HCT116 (cell line): ENCODE results near the gene AGPS. TPM values are rescaled to one million over a fixed set of nuclear protein-coding genes. Genes with fewer than 3 reads are reported as not detected.
"Not testable (repeated sequence)": the region's sequence is repeated elsewhere in the genome, so short reads cannot be mapped to it uniquely, and the experiment has no call there.

Source experiments
- ATAC-seq: fragments of 200-7000 bp; cut with Tn5 transposase; 2 replicates; pipeline ENCODE4 v1.9.1; 2020; ENCODE audit warnings: mild to moderate bottlenecking, moderate library complexity
- BruUV-seq: library from RNA; stranded (reverse); fragments of 400-500 nt; replicated peaks from 2 replicates; lab custom pipeline; 2021; lab: Mats Ljungman, UMichigan
- CTCF ChIA-PET: fragments of 300-600 bp; sonication (Branson Sonifier 250); formaldehyde crosslinking; loops from one replicate; lab custom pipeline; 2021; ENCODE audit warnings: antibody characterized with exemption; lab: Charles Lee
- POLR2A ChIA-PET: fragments of 300-600, 350-600 bp; sonication (Branson Sonifier 250); formaldehyde crosslinking; loops from one replicate; lab custom pipeline; 2021; ENCODE audit warnings: antibody characterized with exemption; lab: Charles Lee
- RAD21 ChIA-PET, 2 experiments: fragments of 300-600 bp; sonication (Branson Sonifier 250); formaldehyde crosslinking; loops; one replicate each; lab custom pipeline; 2023; ENCODE audit warnings: low total read pairs in 2 of 2; ENCODE audit not compliant: uncharacterized antibody in 2 of 2, unreplicated experiment in 2 of 2, low non-redundant PET in 1 of 2; lab: Charles Lee
- DNase-seq: peaks from one replicate; pipeline ENCODE4 v3.0.0-alpha.2; 2010; ENCODE audit warnings: low read depth, low spot score
- H2AFZ ChIP-seq: fragments of 200-600 bp; shearing (Covaris generic), sonication (generic); 2 replicates; pipeline ENCODE4 v1.6.1; 2017; ENCODE audit warnings: low read depth, mixed run types, mixed read lengths, antibody characterized with exemption, low read length; ENCODE audit not compliant: poor library complexity, severe bottlenecking
- H3K27ac ChIP-seq: 2 replicates; pipeline ENCODE4 v1.5.1; 2012; ENCODE audit warnings: low read depth, low read length
- H3K27me3 ChIP-seq: fragments of 200-600 bp; sonication (generic); 2 replicates; pipeline ENCODE4 v1.6.1; 2016; ENCODE audit warnings: mixed run types, low read length, mixed read lengths; ENCODE audit not compliant: insufficient read depth
- H3K36me3 ChIP-seq, 2 experiments: fragments of 200-500 bp in 1 of 2; fragments of 200-600 bp in 1 of 2; sonication (Bioruptor generic) in 1 of 2; sonication (generic) in 1 of 2; 2 replicates each; pipeline versions ENCODE4 v1.5.1 to v1.6.1; 2014 to 2016; ENCODE audit warnings: low read length in 2 of 2, inconsistent platforms in 1 of 2, mixed read lengths in 1 of 2, mixed run types in 1 of 2; ENCODE audit not compliant: insufficient read depth in 2 of 2, control insufficient read depth in 1 of 2
- H3K4me1 ChIP-seq, 2 experiments: fragments of 200-600 bp in 1 of 2; sonication (generic) in 1 of 2; 2 replicates each; pipeline versions ENCODE4 v1.5.1 to v1.6.1; 2012 to 2017; ENCODE audit warnings: low read length in 2 of 2, inconsistent platforms in 1 of 2, mild to moderate bottlenecking in 1 of 2, mixed read lengths in 1 of 2, mixed run types in 1 of 2, moderate library complexity in 1 of 2; ENCODE audit not compliant: insufficient read depth in 2 of 2, control insufficient read depth in 1 of 2
- H3K4me2 ChIP-seq: fragments of 200-600 bp; sonication (generic); 2 replicates; pipeline ENCODE4 v1.6.1; 2017; ENCODE audit warnings: mixed run types, low read length, mixed read lengths
- H3K4me3 ChIP-seq, 2 experiments: fragments of 200-600 bp in 1 of 2; sonication (generic) in 1 of 2; replicated peaks in 1 of 2; 2 replicates each; pipeline ENCODE4 v1.5.1; 2011 to 2016; ENCODE audit warnings: low read length in 2 of 2, control low read depth in 1 of 2, low read depth in 1 of 2, mild to moderate bottlenecking in 1 of 2, mixed read lengths in 1 of 2, mixed run types in 1 of 2
- H3K79me2 ChIP-seq: fragments of 200-600 bp; sonication (generic); 2 replicates; pipeline ENCODE4 v1.6.1; 2017; ENCODE audit warnings: mild to moderate bottlenecking, mixed run types, low read length, moderate library complexity, mixed read lengths; ENCODE audit not compliant: insufficient read depth
- H3K9ac ChIP-seq: fragments of 200-600 bp; sonication (generic); 2 replicates; pipeline ENCODE4 v1.6.1; 2016; ENCODE audit warnings: low read length, mixed read lengths
- H3K9me2 ChIP-seq: fragments of 200-600 bp; sonication (generic), shearing (Covaris generic); 2 replicates; pipeline ENCODE4 v1.6.1; 2017; ENCODE audit warnings: mixed run types, mild to moderate bottlenecking, moderate library complexity; ENCODE audit not compliant: insufficient read depth
- H3K9me3 ChIP-seq, 2 experiments: fragments of 200-500 bp in 1 of 2; fragments of 200-600 bp in 1 of 2; sonication (Bioruptor generic) in 1 of 2; sonication (generic) in 1 of 2; 2 replicates each; pipeline ENCODE4 v1.6.1; 2014 to 2017; ENCODE audit warnings: low read length in 2 of 2, mixed read lengths in 2 of 2, inconsistent platforms in 1 of 2, low read depth in 1 of 2, mild to moderate bottlenecking in 1 of 2, mixed run types in 1 of 2, moderate library complexity in 1 of 2; ENCODE audit not compliant: control insufficient read depth in 1 of 2, insufficient read depth in 1 of 2
- H4K20me1 ChIP-seq: fragments of 200-600 bp; sonication (generic), shearing (Covaris generic); 2 replicates; pipeline ENCODE4 v1.6.1; 2017; ENCODE audit warnings: mixed run types, mild to moderate bottlenecking, moderate library complexity; ENCODE audit not compliant: insufficient read depth
- CBX3 ChIP-seq: IDR thresholded peaks from 2 replicates; pipeline ENCODE4 v1.6.1; 2012; ENCODE audit warnings: low read depth
- CEBPB ChIP-seq: IDR thresholded peaks from 2 replicates; pipeline ENCODE4 v1.6.1; 2012; ENCODE audit warnings: low read depth
- EZH2phosphoT487 ChIP-seq: fragments of 200-600 bp; IDR thresholded peaks from 2 replicates; pipeline ENCODE4 v1.6.1; 2018; ENCODE audit warnings: antibody characterized with exemption, borderline replicate concordance
- JUND ChIP-seq: IDR thresholded peaks from 2 replicates; pipeline ENCODE4 v1.6.1; 2012
- MAX ChIP-seq: IDR thresholded peaks from 2 replicates; pipeline ENCODE4 v1.6.1; 2012
- SP1 ChIP-seq: IDR thresholded peaks from 2 replicates; pipeline ENCODE4 v1.6.1; 2012; ENCODE audit warnings: low read depth
- intact Hi-C: fragments of 100-400 bp; cut with micrococcal nuclease; formaldehyde crosslinking; loops from 2 replicates; pipeline ENCODE4 v1.10.0; 2022
- total RNA-seq: library from RNA; stranded (reverse); gene quantifications from one replicate; pipeline ENCODE4 v1.2.1, GENCODE V29; 2021; ENCODE audit not compliant: unreplicated experiment

Gene AGPS
- total RNA-seq, 1 experiment from 2014 or later, result 66.6 TPM

- Histone ChIP-seq H3K27ac (no peak overlapping the region), H3K9me3 (peaks cover 13 to 17% of the 10 kb centered on the region in 2 experiments; a peak in 3 of 4 replicates)
- RAD21 ChIA-PET, result no interaction called here
Measured at GRCh38 chr2:177430411-177430810, 37.8 kb downstream of the AGPS start.

GRCh38 chr2:177431111-177431725, 38.6 kb downstream of the AGPS start:
- DNase-seq, intact Hi-C loops, H2AFZ ChIP-seq, RAD21 ChIA-PET, H3K9ac ChIP-seq, CTCF ChIA-PET, H3K36me3 ChIP-seq, H4K20me1 ChIP-seq, ATAC-seq, H3K4me2 ChIP-seq, H3K27me3 ChIP-seq, H3K4me3 ChIP-seq, H3K4me1 ChIP-seq, BruUV-seq, POLR2A ChIA-PET, H3K27ac ChIP-seq, H3K9me2 ChIP-seq: not testable (repeated sequence)
- peaks cover 84% of the 10 kb centered on the region for H3K79me2 ChIP-seq
- H3K9me3 ChIP-seq, result peaks cover 13 to 17% of the 10 kb centered on the region in 2 experiments; a peak in 3 of 4 replicates

More at GRCh38 chr2:177430411-177430810, 37.8 kb downstream of the AGPS start:
- Histone ChIP-seq H3K4me3 (no peak overlapping the region), H4K20me1 (no peaks in the 10 kb centered on the region), H2AFZ (no peak overlapping the region), H3K9me2 (no peaks in the 10 kb centered on the region), H3K36me3 (0 out of 4 replicates have a peak, but pooled peaks cover 0 to 5% of the 10 kb centered on the region in 2 experiments), H3K4me1 (no peaks in the 10 kb centered on the region), H3K27me3 (no peaks in the 10 kb centered on the region), H3K9ac (no peak overlapping the region), H3K4me2 (no peak overlapping the region), H3K79me2 (peaks cover 88% of the 10 kb centered on the region)
- ATAC-seq (no peak), DNase-seq (no peak)
- BruUV-seq, result no TSS peak
- CTCF ChIA-PET, result no interaction called here
- TF ChIP-seq CBX3 (no peak), MAX (no peak), JUND (no peak), SP1 (no peak), EZH2phosphoT487 (no peak), CEBPB (no peak)
- intact Hi-C loops, result no loop called here
- POLR2A ChIA-PET, result no interaction called here
